H9 (cell line): ENCODE data around the gene AHCY. TPM values are rescaled to one million over a fixed set of nuclear protein-coding genes. Genes with fewer than 3 reads are reported as not detected.
"Not testable (repeated sequence)": the region's sequence is repeated elsewhere in the genome, so short reads cannot be mapped to it uniquely, and the experiment has no call there.

Experiments used
- DNase-seq: peaks from one replicate; pipeline ENCODE4 v3.0.0-alpha.2; 2017
- H2AFZ ChIP-seq: one replicate; pipeline ENCODE4 v1.6.1; 2013; ENCODE audit warnings: mild to moderate bottlenecking, low read length, control low read depth, moderate library complexity
- H2AK5ac ChIP-seq: 2 replicates; pipeline ENCODE4 v1.6.1; 2013; ENCODE audit warnings: low read length, control low read depth, mixed read lengths; ENCODE audit not compliant: insufficient read length
- H2BK120ac ChIP-seq: one replicate; pipeline ENCODE4 v1.6.1; 2013; ENCODE audit warnings: low read depth, mild to moderate bottlenecking, low read length, control low read depth, inconsistent platforms; ENCODE audit not compliant: poor library complexity, severe bottlenecking
- H2BK12ac ChIP-seq: 2 replicates; pipeline ENCODE4 v1.6.1; 2013; ENCODE audit warnings: low read length, control low read depth, mixed read lengths, low read depth; ENCODE audit not compliant: insufficient read length
- H2BK15ac ChIP-seq: 2 replicates; pipeline ENCODE4 v1.6.1; 2013; ENCODE audit warnings: low read depth, low read length, control low read depth
- H2BK20ac ChIP-seq: one replicate; pipeline ENCODE4 v1.6.1; 2013; ENCODE audit warnings: low read depth, mild to moderate bottlenecking, low read length, control low read depth, inconsistent platforms; ENCODE audit not compliant: poor library complexity, severe bottlenecking
- H2BK5ac ChIP-seq: 2 replicates; pipeline ENCODE4 v1.6.1; 2013; ENCODE audit warnings: low read length, control low read depth, mixed read lengths; ENCODE audit not compliant: insufficient read length
- H3K14ac ChIP-seq: 2 replicates; pipeline ENCODE4 v1.6.1; 2013; ENCODE audit warnings: low read length, control low read depth; ENCODE audit not compliant: insufficient read depth
- H3K18ac ChIP-seq: 2 replicates; pipeline ENCODE4 v1.6.1; 2013; ENCODE audit warnings: low read depth, mild to moderate bottlenecking, mixed read lengths, low read length, control low read depth; ENCODE audit not compliant: insufficient read length
- H3K23ac ChIP-seq: 2 replicates; pipeline ENCODE4 v1.6.1; 2013; ENCODE audit warnings: low read length, control low read depth, mixed read lengths, low read depth; ENCODE audit not compliant: insufficient read length
- H3K23me2 ChIP-seq: 2 replicates; pipeline ENCODE4 v1.6.1; 2013; ENCODE audit warnings: low read depth, mild to moderate bottlenecking, mixed read lengths, low read length, control low read depth; ENCODE audit not compliant: insufficient read length, poor library complexity, severe bottlenecking
- H3K27ac ChIP-seq: 2 replicates; pipeline ENCODE4 v1.5.1; 2013; ENCODE audit warnings: low read length, control low read depth, mixed read lengths, low read depth; ENCODE audit not compliant: insufficient read length
- H3K27me3 ChIP-seq: 2 replicates; pipeline ENCODE4 v1.6.1; 2013; ENCODE audit warnings: low read length, control low read depth, inconsistent platforms; ENCODE audit not compliant: insufficient read depth
- H3K4ac ChIP-seq: 2 replicates; pipeline ENCODE4 v1.6.1; 2013; ENCODE audit warnings: low read depth, mild to moderate bottlenecking, control low read depth, inconsistent platforms, low read length, moderate library complexity
- H3K4me1 ChIP-seq: 2 replicates; pipeline ENCODE4 v1.6.1; 2013; ENCODE audit warnings: low read length, control low read depth, inconsistent platforms; ENCODE audit not compliant: insufficient read depth
- H3K4me2 ChIP-seq: 2 replicates; pipeline ENCODE4 v1.6.1; 2013; ENCODE audit warnings: low read length, control low read depth, mixed read lengths; ENCODE audit not compliant: insufficient read length, insufficient read depth
- H3K56ac ChIP-seq: 2 replicates; pipeline ENCODE4 v1.6.1; 2013; ENCODE audit warnings: low read depth, mild to moderate bottlenecking, mixed read lengths, low read length, control low read depth; ENCODE audit not compliant: insufficient read length
- H3K79me1 ChIP-seq: 2 replicates; pipeline ENCODE4 v1.6.1; 2013; ENCODE audit warnings: low read depth, mild to moderate bottlenecking, moderate library complexity, low read length, control low read depth, inconsistent platforms; ENCODE audit not compliant: insufficient read depth, poor library complexity, severe bottlenecking
- H3K79me2 ChIP-seq: 2 replicates; pipeline ENCODE4 v1.6.1; 2013; ENCODE audit warnings: low read length, control low read depth, inconsistent platforms; ENCODE audit not compliant: insufficient read depth
- H3K9ac ChIP-seq: 2 replicates; pipeline ENCODE4 v1.6.1; 2013; ENCODE audit warnings: low read length, control low read depth, mixed read lengths; ENCODE audit not compliant: insufficient read length; ENCODE audit errors: extremely low read depth
- H3K9me3 ChIP-seq: one replicate; pipeline ENCODE4 v1.6.1; 2013; ENCODE audit warnings: low read depth, low read length, inconsistent platforms; ENCODE audit not compliant: control insufficient read depth
- H3T11ph ChIP-seq: one replicate; pipeline ENCODE4 v1.6.1; 2013; ENCODE audit warnings: mild to moderate bottlenecking, low read length, control low read depth, inconsistent platforms
- H4K20me1 ChIP-seq: one replicate; pipeline ENCODE4 v1.6.1; 2013; ENCODE audit not compliant: control insufficient read depth, insufficient read length, insufficient read depth
- H4K5ac ChIP-seq: 2 replicates; pipeline ENCODE4 v1.6.1; 2013; ENCODE audit warnings: low read depth, mild to moderate bottlenecking, mixed read lengths, low read length, control low read depth; ENCODE audit not compliant: insufficient read length
- H4K8ac ChIP-seq: replicated peaks from 2 replicates; pipeline ENCODE4 v1.6.1; 2013; ENCODE audit warnings: low read length, control low read depth, mixed read lengths, low read depth; ENCODE audit not compliant: insufficient read length
- H4K91ac ChIP-seq: 2 replicates; pipeline ENCODE4 v1.6.1; 2013; ENCODE audit warnings: low read depth, mild to moderate bottlenecking, moderate library complexity, mixed read lengths, low read length, control low read depth; ENCODE audit not compliant: insufficient read length
- H3K27ac Mint-ChIP-seq, 3 experiments: 2 replicates in 2 of 3; 3 replicates in 1 of 3; pipeline ENCODE4 v1.8.0; 2020 to 2021; ENCODE audit warnings: mixed read lengths in 3 of 3, mild to moderate bottlenecking in 1 of 3, moderate library complexity in 1 of 3
- H3K27me3 Mint-ChIP-seq: 2 replicates; pipeline ENCODE4 v1.8.0; 2021; ENCODE audit warnings: low read depth, mild to moderate bottlenecking, moderate library complexity, mixed read lengths
- H3K36me3 Mint-ChIP-seq, 3 experiments: 2 replicates in 2 of 3; 3 replicates in 1 of 3; pipeline ENCODE4 v1.8.0; 2020 to 2021; ENCODE audit warnings: low read depth in 3 of 3, mixed read lengths in 3 of 3; ENCODE audit not compliant: insufficient read depth in 1 of 3
- H3K4me1 Mint-ChIP-seq, 2 experiments: 2 replicates each; pipeline ENCODE4 v1.8.0; 2020; ENCODE audit warnings: mixed read lengths in 2 of 2
- H3K4me3 Mint-ChIP-seq, 2 experiments: 2 replicates in 1 of 2; 3 replicates in 1 of 2; pipeline ENCODE4 v1.8.0; 2020 to 2021; ENCODE audit warnings: mild to moderate bottlenecking in 2 of 2, mixed read lengths in 2 of 2, moderate library complexity in 1 of 2
- H3K9me3 Mint-ChIP-seq, 2 experiments: 2 replicates in 1 of 2; 3 replicates in 1 of 2; pipeline ENCODE4 v1.8.0; 2020; ENCODE audit warnings: mild to moderate bottlenecking in 2 of 2, mixed read lengths in 2 of 2, moderate library complexity in 1 of 2
- WGBS: extraction: QIAGEN DNeasy Blood & Tissue Kit; methylation state at CpG from one replicate; pipeline ENCODE4 v1.1.7; 2013; ENCODE audit warnings: missing lambda C conversion rate, low lambda C conversion rate, mixed read lengths; ENCODE audit not compliant: insufficient read length; ENCODE audit errors: extremely low coverage; 5-methylcytosine and 5-hydroxymethylcytosine counted together
- total RNA-seq: library from RNA; stranded (reverse); gene quantifications from 2 replicates; pipeline ENCODE4 v1.2.1, GENCODE V29; 2021
- TF ChIP-seq, protein P1 (sequence below): fragments of 200-600 bp; sonication (generic); conservative IDR thresholded peaks from 3 replicates; pipeline ENCODE4 v1.8.0; 2021; ENCODE audit warnings: antibody characterized with exemption, mild to moderate bottlenecking

Gene AHCY
- total RNA-seq, 1 experiment from 2014 or later: 461 TPM

DNA sequence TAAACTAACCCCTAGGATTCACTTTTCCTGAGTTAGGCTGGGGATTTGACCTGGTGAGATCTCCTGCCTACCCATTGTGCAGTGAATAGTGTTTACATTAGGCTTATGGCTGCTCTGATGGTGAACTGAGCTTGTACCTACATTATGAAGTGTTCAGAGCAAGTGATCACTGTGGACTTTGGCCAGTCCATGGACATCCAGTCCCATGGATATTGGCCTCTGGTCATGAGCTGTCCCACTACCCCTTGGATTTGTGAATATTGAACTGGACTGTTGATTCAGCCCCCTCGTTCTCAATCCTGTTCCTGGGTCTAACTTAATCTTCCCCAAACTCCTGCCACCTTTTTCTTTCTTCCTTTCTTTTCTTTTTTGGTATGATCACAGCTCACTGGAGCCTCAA, 48.2 kb downstream of the AHCY start:
- TF ChIP-seq, protein P1, sequence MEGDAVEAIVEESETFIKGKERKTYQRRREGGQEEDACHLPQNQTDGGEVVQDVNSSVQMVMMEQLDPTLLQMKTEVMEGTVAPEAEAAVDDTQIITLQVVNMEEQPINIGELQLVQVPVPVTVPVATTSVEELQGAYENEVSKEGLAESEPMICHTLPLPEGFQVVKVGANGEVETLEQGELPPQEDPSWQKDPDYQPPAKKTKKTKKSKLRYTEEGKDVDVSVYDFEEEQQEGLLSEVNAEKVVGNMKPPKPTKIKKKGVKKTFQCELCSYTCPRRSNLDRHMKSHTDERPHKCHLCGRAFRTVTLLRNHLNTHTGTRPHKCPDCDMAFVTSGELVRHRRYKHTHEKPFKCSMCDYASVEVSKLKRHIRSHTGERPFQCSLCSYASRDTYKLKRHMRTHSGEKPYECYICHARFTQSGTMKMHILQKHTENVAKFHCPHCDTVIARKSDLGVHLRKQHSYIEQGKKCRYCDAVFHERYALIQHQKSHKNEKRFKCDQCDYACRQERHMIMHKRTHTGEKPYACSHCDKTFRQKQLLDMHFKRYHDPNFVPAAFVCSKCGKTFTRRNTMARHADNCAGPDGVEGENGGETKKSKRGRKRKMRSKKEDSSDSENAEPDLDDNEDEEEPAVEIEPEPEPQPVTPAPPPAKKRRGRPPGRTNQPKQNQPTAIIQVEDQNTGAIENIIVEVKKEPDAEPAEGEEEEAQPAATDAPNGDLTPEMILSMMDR: no peak
- H3K36me3 Mint-ChIP-seq: peaks cover 0 to 2% (median 0%) of the 10 kb centered on the region in 3 experiments; a peak in 2 of 7 replicates
- no CpG with 5 or more reads among the region's 1 CpG for WGBS
- Histone ChIP-seq H3K79me1 (no peaks in the 10 kb centered on the region), H4K8ac (no peak overlapping the region), H3K27ac (no peak overlapping the region), H2AK5ac (no peak overlapping the region), H3K4me1 (no peaks in the 10 kb centered on the region), H3T11ph (no peak overlapping the region), H3K9me3 (no peaks in the 10 kb centered on the region), H3K14ac (no peak overlapping the region), H2BK5ac (no peak overlapping the region), H2AFZ (no peak overlapping the region), H2BK12ac (no peak overlapping the region), H2BK20ac (no peak overlapping the region), H3K4ac (no peak overlapping the region), H3K18ac (no peak overlapping the region), H3K79me2 (no peaks in the 10 kb centered on the region), H3K27me3 (no peaks in the 10 kb centered on the region), H3K56ac (no peak overlapping the region), H3K4me2 (no peak overlapping the region), H3K23me2 (no peaks in the 10 kb centered on the region), H4K91ac (no peak overlapping the region), H2BK120ac (no peak overlapping the region), H2BK15ac (no peak overlapping the region), H4K5ac (no peak overlapping the region), H3K23ac (no peak overlapping the region), H4K20me1 (no peaks in the 10 kb centered on the region), H3K9ac (no peak overlapping the region)
- H3K9me3 Mint-ChIP-seq: no peaks in the 10 kb centered on the region
- H3K27me3 Mint-ChIP-seq: no peaks in the 10 kb centered on the region
- no peak overlapping the region; a peak in 1 of 7 replicates for H3K27ac Mint-ChIP-seq
- no peak for DNase-seq
- no peak overlapping the region for H3K4me3 Mint-ChIP-seq
- peaks cover 20% of the 10 kb centered on the region in 2 experiments for H3K4me1 Mint-ChIP-seq

DNA sequence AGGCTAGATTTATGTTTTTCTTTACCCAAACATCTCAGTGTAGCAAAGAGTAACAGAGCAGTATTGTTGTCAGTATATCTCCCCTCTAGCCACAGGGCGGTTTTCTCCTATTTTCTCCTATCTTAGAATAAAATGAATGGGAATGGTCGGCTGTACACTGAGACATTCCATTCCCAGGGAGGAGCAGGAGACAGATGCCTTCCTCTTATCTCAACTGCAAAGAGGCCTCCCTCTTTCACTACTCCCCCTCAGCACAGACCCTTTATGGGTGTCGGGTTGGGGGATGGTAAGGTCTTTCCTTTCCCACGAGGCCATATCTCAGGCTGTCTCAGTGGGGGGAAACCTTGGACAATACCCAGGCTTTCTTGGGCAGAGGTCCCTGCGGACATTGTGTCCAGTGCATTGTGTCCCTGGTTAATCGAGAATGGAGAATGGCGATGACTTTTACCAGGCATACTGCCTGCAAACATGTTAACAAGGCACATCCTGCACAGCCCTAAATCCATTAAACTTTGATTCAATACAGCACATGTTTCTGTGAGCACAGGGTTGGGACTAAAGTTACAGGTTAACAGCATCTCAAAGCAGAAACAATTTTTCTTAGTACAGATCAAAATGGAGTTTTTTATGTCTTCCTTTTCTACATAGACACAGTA, 50.6 kb downstream of the AHCY start:
- not testable (repeated sequence) for H3K79me1 ChIP-seq, H2AFZ ChIP-seq, H2BK15ac ChIP-seq, H3K27me3 Mint-ChIP-seq, H2BK20ac ChIP-seq, H2BK12ac ChIP-seq, H3K79me2 ChIP-seq, H3K18ac ChIP-seq, H3K4ac ChIP-seq, H3K9me3 Mint-ChIP-seq, H3K23me2 ChIP-seq, H2AK5ac ChIP-seq, H3K9ac ChIP-seq, H3K27me3 ChIP-seq, H3K36me3 Mint-ChIP-seq, H3K9me3 ChIP-seq, H2BK5ac ChIP-seq, H3K56ac ChIP-seq, H4K5ac ChIP-seq, H2BK120ac ChIP-seq, H3K4me3 Mint-ChIP-seq, DNase-seq, H3K27ac ChIP-seq, H3K23ac ChIP-seq, H3K14ac ChIP-seq, H4K20me1 ChIP-seq, H3K4me2 ChIP-seq, H4K8ac ChIP-seq, H4K91ac ChIP-seq, H3T11ph ChIP-seq, H3K4me1 ChIP-seq
- WGBS: no CpG with 5 or more reads among the region's 7 CpGs
- Mint-ChIP-seq H3K4me1 (peaks cover 24 to 28% of the 10 kb centered on the region in 2 experiments), H3K27ac (0 out of 7 replicates have a peak overlapping the region, but pooled peaks of 1 of the 3 experiments have one; percentile 17)
